NCI-H187 (cell line): ENCODE data around the gene ATAD3A.
"Not testable (repeated sequence)": the region's sequence is repeated elsewhere in the genome, so short reads cannot be mapped to it uniquely, and the experiment has no call there.

Experiments
- DNase-seq, 2 experiments: peaks; one replicate each; lab custom pipeline; 2025; lab: John Stamatoyannopoulos, UW

Gene ATAD3A

DNA sequence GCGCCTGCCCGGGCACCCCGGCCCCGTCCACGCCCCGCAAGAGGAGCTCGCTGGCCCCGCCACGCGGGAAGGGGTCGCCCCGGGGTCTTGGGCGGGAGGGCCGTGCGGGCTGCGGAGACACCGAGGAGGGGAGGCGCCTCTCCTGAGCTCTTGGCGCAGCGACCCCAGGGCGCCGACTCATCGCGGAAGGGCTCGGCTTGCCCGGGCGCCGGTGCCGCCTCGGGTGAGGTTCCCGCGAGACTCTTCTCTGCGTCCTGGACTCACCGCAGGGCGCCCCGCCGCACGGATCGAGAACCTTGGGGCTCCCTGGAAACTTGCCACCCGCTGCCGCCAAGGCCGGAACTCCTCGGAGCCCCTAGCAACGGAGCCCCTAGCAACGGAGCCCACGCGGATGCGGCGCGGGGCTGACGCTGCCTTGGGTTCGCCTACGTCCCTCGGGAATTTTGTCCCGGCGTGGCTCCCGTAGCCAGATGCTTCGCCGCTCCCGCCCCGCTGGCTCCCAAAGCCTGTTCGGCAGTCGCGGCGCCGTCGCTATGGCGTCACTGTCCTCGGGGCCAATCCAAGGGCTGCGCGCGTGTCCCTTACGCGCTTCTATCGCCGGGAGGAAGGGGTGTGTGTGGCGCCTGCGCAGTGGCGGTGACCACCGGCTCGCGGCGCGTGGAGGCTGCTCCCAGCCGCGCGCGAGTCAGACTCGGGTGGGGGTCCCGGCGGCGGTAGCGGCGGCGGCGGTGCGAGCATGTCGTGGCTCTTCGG is at the start of gene ATAD3A:
ATAD3A (plus strand) TSS at position 630 of the 753 bp plus-strand sequence; CDS start at position 737, 107 bp downstream.
- peak; percentile 94 to 96 for DNase-seq

DNA sequence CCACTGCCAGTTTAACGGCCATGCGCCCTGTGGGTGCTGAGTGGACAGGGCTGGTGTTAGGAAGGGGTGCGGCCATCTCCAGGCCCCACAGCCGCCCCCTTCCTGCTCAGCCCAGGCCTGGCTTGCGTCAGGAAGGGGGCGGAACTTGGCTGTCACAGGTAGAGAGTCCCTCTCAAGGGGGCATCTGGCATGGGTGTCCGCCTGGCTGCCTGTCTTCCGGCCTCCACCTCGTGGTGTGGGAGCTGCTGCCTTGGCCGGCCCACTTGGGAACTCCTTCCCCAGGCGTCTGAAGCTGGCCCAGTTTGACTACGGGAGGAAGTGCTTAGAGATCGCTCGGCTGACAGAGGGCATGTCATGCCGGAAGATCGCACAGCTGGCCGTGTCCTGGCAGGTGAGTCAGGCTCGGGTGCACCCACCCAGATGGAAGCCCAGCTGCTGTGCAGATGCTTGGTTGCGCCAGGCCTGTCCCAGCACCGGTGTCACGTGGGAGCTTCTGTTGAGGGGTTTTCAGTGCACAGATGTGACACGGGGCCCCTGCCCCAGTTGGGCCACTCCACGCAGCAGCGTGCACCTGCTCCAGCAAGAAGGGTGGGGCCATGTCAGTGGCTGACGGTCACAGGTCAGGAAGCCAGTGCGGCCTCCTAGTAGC is 49.5 kb upstream of the ATAD3A start:
- no peak for DNase-seq

DNA sequence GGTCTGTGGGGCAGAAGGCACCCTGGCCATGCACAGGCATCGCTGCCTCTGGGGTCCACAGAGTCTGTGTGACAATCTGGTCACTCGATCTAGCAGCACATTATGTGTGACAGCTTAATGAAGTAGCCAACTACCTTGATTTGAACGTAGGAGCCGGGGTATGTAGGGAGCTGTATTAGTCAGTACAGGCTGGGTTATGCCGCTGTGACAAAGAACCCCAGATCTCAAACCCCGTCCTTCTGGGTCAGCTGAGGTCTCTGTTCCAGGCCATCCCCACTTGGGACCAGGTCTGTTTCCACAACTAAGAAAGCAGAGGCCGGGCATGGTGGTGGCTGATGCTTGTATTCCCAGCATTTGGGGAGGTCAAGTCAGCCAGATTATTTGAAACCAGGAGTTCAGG is 48.6 kb upstream of the ATAD3A start:
- no peak for DNase-seq

DNA sequence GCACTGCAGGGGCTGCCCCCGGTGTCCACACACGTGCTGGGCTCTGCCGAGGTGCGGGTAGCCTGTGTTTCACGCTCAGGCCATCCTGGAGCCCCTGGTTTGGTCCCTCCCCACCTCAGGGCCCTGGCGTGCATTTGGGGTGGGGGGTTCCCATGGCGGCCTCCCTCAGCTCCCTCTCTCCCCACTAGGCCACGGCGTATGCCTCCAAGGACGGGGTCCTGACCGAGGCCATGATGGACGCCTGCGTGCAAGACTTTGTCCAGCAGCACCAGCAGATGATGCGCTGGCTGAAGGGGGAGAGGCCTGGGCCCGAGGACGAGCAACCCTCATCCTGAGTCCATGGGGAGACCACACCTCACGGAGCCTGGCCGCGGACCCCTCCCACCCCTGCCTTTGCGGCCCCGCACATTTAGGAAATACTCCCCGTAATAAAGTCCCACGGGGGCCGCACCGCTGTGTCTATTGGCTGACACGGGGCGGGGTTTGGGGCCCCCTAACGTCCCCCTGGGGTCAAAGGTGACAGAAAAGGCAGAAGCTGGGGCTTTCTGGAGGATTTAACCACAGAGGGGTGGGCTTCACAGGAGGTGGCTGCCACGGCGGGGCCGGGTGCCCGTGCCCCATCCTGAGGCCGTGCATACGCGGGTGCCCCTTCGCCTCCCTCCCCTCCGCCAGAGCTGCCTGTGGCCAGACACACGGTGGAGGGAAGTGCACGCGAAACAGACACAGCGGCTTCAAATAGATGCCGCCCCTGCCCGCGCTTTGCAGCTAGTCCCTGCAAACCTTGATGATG is 43.6 kb upstream of the ATAD3A start:
- DNase-seq: not testable (repeated sequence)

GRCh38 chr1:1470626-1471388 is 41.2 kb upstream of the ATAD3A start:
- no peak for DNase-seq

- peak; percentile 84 to 87 for DNase-seq
Measured at GRCh38 chr1:1471389-1472052, 40.4 kb upstream of the ATAD3A start, which contains the start of gene ATAD3B. TSS of gene ATAD3B (plus strand) at chr1:1471765. CDS start at chr1:1471885, 120 bp downstream.

DNA sequence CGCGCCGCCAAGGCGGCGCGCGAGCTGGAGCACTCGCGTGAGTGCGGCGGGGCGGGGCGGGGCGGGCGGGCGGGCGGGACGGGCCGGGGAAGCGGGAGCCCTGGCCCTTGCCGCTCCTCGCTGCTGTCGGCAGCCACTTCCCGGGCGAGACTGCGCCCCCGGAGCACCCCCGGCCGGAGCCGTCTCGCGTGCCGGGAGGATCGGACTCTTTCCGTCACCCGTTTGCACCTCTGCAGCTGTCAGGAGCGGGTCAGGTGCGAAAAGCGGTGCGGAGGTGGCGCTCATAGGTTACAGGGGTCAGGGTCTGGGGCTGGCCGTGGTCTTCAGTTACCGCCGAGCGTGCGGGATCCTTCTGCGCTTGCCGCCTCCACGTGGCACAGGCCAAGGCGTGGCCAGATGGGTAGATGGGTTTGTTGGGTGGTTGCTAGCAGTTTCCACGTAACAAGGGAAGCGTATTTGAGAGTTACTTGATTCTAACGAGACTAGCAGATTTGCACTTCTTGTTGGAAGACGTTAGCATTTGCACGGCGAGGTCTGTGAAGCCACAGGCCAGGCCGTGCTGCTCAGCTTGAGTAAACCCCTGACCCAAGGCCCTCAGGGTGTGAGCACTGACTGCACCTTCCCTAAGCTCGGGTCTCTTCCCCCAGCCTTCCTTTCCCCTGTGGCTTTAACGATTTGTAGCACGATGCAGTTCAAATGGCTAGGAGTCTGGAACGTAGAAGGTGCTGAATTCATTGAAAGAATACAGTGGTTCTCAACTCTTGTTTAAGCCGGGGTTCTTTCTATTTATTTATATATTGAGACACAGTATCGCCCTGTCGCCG is 39.7 kb upstream of the ATAD3A start:
- DNase-seq: not testable (repeated sequence)

- not testable (repeated sequence) for DNase-seq
Measured at GRCh38 chr1:1476011-1476410, 36.0 kb upstream of the ATAD3A start.

GRCh38 chr1:1477206-1477605 is 34.8 kb upstream of the ATAD3A start:
- DNase-seq: no peak

DNA sequence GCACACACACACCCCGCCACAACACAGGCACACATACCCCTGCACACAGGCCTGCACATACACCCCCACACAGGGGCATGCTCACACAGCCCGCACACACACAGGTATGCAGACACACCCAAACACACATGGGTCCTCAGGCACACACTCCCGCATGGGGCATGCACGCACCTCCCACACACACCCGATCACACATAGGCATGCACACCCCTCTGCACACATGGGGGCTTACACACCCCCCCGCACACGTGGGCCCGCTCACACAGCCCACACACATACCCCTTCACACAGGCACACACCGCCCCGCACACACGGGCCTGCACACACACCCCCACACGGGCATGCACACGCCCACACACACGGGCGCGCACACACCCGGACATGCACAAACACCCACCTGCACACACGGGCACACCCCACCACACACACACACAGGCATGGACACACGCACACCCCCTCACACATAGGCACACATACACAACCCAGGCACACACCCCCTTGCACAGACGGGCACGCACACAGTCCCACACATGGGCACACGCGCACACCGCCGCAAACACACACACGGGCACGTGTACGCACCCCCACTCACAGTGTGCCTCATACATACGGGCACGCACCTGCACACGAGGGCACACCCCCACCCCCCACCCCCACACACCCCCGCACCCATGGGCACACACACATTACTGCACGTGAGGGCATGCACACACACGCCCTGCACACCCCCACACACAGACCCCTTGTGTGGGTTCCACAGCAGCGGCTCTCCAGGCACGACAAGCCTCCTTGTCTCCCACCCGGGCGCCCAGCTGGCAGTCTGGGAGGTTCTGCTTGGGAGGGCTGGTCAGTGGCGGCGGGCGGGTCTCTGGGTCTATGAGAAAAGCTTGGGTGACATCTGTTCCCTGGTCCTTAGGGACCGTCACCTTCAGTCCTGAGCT is 32.1 kb upstream of the ATAD3A start:
- no peak for DNase-seq

GRCh38 chr1:1480488-1480867 is 31.5 kb upstream of the ATAD3A start:
- DNase-seq: not testable (repeated sequence)

GRCh38 chr1:1481811-1482210 is 30.2 kb upstream of the ATAD3A start:
- not testable (repeated sequence) for DNase-seq

GRCh38 chr1:1482856-1483255 is 29.1 kb upstream of the ATAD3A start:
- DNase-seq: no peak

GRCh38 chr1:1483714-1484113 is 28.2 kb upstream of the ATAD3A start:
- no peak for DNase-seq

DNA sequence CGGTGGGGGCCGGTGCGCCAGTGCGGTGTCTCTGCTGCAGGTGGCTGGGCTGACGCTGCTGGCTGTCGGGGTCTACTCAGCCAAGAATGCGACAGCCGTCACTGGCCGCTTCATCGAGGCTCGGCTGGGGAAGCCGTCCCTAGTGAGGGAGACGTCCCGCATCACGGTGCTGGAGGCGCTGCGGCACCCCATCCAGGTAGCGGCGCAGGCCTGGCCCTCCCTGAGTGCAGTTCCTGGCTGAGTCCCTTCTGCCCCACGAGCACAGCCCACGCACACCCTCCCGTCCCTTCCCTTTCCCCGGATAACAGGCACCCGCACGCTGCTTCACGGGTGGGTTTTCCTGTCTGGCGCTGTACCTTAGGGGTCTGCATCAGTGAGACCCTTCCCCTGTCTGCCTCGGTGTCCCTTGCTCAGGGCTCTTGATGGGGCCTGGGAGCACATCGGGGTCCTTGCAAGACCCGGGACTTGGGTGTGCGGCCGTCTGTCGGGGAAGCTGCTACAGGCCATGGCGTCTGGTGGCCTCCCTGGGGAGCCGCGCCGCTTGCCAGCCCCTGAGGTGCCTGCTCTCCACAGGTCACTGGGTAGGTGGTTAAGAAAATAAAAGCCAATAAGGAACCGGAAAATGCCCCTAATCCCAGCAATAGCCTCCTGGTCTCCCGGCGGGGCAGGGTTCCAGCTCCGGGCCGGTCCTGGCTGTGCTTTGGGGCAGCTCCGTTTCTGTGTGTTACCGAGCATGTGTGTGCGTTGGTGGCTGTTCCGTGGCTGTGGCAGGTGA is 26.8 kb upstream of the ATAD3A start:
- DNase-seq: not testable (repeated sequence)

GRCh38 chr1:1485755-1486317 is 26.1 kb upstream of the ATAD3A start:
- DNase-seq: not testable (repeated sequence)

DNA sequence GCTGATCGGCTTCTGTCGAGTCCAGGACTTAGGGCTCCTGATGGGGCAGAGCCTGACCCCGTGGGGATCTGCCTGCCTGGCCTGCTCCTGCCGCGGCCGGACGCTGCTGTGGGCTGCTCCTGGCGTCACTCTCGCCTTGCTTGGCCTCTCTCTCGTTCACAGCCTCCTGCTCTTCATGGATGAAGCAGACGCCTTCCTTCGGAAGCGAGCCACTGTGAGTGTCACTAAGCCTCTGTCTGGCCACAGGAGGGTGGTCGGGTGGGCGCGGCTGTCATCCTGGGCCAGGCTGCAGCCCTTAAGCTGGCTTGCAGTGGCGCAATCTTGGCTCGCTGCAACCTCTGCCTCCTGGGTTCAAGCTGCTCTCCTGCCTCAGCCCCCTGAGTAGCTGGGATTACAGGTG is 24.3 kb upstream of the ATAD3A start:
- DNase-seq: no peak

DNA sequence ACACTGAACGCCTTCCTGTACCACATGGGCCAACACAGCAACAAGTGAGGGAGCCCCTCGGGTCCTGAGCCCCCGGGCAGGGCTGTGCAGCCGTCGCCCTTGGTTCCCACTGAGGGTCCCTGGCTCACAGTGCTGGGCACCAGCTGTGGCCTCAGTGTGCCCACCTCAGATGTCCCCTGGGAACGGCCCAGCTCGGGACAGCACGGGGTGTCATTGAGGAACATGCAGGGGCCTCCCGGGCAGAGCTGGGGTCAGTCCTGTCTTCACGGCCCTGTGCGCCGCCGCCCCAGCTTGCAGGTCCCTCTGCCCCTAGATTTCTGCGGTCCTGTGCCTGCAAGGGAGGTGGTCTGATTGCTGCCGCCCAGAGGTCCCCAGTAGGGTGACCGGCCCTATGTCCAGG is 22.7 kb upstream of the ATAD3A start:
- DNase-seq: no peak
